ENCODE measurements around the gene DNAH17. TPM values are rescaled to one million over a fixed set of nuclear protein-coding genes. Genes with fewer than 3 reads are reported as not detected.

DNAH17 gene
- total and polyA plus RNA-seq, 7 donors, result 0.04 to 3.5 (median 0.08) TPM

DNA sequence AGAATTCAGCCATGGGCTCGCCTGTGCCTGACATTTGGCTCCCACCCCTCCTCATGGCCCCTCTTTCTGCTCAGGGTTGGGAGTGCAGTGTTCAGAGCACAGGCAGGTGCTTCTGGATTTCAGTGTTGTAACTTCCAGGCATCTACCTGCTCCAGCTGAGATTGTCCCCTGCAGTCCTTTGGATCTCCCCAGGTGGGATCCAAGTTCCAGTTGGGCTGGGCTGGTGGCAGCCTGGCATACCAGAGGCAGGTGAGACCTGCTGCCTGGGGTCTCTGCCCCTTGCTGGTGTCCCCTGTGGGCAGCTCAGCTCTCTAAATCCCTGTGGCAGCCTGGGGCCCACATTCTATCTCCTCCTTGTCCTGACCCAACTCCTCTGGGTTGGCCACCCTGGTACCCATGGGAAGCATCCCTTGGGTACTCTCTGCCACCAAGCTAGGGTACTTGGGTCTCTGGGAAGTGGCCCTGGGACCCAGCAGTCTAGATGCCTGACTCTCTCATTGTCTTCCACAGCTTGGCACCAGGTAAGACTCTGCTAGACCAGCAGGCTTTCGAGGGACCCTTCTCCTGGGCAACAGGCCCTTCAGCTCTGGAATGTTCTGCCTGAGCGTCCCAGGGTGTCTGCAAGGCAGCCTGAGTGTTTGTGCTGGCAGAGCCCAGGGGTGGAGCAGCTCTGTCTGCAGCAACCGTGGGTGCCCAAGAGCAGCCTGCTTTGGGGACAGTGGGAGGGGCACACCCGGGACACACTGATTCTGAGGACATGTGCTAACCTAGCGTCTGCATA is 42.5 kb downstream of the DNAH17 start:
- Histone ChIP-seq H3K4me3 (no peak overlapping the region), H3K9me3 (no peaks in the 10 kb centered on the region), H3K27me3 (ENCODE audit: insufficient read depth in 3 of 3, low read length in 2 of 3) (no peaks in the 10 kb centered on the region), H3K4me1 (no peaks in the 10 kb centered on the region), H3K36me3 (ENCODE audit: insufficient read depth in 1 of 2, low read depth in 1 of 2) (no peaks in the 10 kb centered on the region), H3K27ac (no peak overlapping the region)
- TF ChIP-seq, protein P1, sequence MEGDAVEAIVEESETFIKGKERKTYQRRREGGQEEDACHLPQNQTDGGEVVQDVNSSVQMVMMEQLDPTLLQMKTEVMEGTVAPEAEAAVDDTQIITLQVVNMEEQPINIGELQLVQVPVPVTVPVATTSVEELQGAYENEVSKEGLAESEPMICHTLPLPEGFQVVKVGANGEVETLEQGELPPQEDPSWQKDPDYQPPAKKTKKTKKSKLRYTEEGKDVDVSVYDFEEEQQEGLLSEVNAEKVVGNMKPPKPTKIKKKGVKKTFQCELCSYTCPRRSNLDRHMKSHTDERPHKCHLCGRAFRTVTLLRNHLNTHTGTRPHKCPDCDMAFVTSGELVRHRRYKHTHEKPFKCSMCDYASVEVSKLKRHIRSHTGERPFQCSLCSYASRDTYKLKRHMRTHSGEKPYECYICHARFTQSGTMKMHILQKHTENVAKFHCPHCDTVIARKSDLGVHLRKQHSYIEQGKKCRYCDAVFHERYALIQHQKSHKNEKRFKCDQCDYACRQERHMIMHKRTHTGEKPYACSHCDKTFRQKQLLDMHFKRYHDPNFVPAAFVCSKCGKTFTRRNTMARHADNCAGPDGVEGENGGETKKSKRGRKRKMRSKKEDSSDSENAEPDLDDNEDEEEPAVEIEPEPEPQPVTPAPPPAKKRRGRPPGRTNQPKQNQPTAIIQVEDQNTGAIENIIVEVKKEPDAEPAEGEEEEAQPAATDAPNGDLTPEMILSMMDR (IDR thresholded peaks at IDR 0.05), result no peak
- DNase-seq (no peak), ATAC-seq (no peak)
- WGBS, 3 donors, result 69 to 76% (median 69%) methylated on average over 6 of the region's 6 CpGs
- intact Hi-C loops (cut with DNase I), result no loop called here

DNA sequence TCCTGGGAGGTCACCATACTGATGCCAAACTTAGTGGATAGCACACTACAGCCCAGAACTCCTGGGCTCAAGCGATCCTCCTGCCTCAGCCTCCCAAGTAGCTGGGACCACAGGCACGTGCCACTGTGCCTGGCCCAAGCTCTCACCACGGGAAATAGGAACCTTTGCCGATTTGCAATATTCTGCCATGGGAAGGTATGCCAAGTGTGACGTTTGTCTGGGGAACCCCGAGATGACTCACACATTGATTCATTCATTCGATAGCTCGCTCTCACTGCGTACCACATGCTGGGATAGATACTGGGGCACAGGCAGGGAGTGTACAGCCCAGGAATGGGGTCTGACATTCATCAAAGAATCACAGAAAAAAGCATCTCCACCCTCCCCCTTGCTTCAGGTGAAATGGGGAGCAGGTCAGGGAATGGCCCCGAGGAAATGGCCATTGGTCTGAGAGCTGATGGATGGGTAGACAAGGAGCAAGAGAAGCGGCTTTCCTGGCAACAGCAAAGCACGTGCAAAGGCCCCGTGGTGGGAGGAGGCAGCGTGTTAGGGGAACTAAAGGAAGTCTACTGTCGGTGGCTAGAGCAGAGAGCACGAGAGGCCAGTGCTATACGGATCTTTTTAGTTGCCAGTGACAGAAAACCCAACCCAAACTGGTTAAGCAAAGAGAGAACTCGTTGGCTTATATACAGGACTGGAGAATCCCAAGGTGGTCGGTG is 44.1 kb downstream of the DNAH17 start:
- ATAC-seq, result no peak
- Histone ChIP-seq H3K9me3 (no peaks in the 10 kb centered on the region), H3K36me3 (ENCODE audit: insufficient read depth in 1 of 2, low read depth in 1 of 2) (no peaks in the 10 kb centered on the region), H3K4me3 (no peak overlapping the region), H3K27ac (no peak overlapping the region), H3K27me3 (ENCODE audit: insufficient read depth in 3 of 3, low read length in 2 of 3) (no peaks in the 10 kb centered on the region), H3K4me1 (no peaks in the 10 kb centered on the region)
- intact Hi-C loops (cut with DNase I), result no loop called here
- no peak for DNase-seq
- TF ChIP-seq, protein P1 (IDR thresholded peaks at IDR 0.05), result no peak
- 72 to 79% (median 73%) methylated on average over 19 of the region's 19 CpGs for WGBS, 3 donors

DNA sequence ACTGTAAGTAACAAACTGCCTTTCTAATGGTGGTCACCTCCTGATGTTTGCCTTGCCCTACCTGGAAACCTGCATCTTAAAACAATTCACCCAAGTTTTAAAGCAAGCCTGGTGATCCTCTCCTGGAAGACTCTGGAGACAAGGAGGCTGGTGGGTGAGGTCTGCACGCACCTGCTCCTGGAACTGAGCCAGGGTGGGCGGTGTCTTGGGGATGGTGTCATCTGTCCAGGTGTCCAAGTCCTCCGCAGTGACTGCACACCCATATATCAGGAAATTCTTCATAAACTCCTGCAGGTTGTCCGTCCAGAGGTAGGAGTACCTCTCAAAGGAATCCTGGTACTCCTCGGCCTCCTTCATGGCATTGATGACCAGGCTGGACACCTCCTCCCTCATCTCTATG is 44.9 kb downstream of the DNAH17 start:
- no peak for DNase-seq
- H3K27me3 ChIP-seq (ENCODE audit: insufficient read depth in 3 of 3, low read length in 2 of 3), result no peaks in the 10 kb centered on the region
- intact Hi-C loops (cut with DNase I), result no loop called here
- TF ChIP-seq, protein P1 (IDR thresholded peaks at IDR 0.05), result no peak
- H3K36me3 ChIP-seq (ENCODE audit: insufficient read depth in 1 of 2, low read depth in 1 of 2), result no peaks in the 10 kb centered on the region
- 63 to 92% (median 80%) methylated on average over 5 of the region's 5 CpGs for WGBS, 3 donors
- H3K4me1 ChIP-seq, result no peaks in the 10 kb centered on the region
- no peak overlapping the region for H3K4me3 ChIP-seq
- H3K27ac ChIP-seq, result no peak overlapping the region
- no peaks in the 10 kb centered on the region for H3K9me3 ChIP-seq
- no peak for ATAC-seq

DNA sequence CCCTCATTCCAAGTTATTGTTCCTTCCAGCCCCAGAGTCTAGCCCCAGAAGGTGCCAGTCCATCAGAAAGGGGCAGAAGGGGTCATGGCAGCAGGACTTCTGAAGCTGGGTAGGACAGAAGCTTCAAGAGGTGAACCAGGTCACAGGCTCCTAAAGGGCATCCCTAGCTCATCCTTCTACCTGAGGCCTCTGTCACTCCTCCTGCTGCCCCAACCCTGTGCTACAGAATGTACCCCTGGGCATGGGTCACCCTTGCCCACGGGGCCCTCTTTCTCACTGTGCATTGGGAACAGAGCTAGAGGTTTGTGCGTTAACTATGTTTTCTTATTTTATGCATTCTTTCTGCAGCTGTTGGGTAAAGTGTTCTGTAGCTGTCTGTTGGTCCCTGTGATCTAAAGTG is 46.5 kb downstream of the DNAH17 start:
- TF ChIP-seq, protein P1 (IDR thresholded peaks at IDR 0.05), result no peak
- ATAC-seq, result no peak

More for the DNA sequence above, 46.5 kb downstream of the DNAH17 start:
- Histone ChIP-seq H3K27me3 (ENCODE audit: insufficient read depth in 3 of 3, low read length in 2 of 3) (no peaks in the 10 kb centered on the region), H3K27ac (no peak overlapping the region), H3K36me3 (ENCODE audit: insufficient read depth in 1 of 2, low read depth in 1 of 2) (no peaks in the 10 kb centered on the region), H3K4me3 (no peak overlapping the region), H3K9me3 (no peaks in the 10 kb centered on the region), H3K4me1 (no peaks in the 10 kb centered on the region)
- intact Hi-C loops (cut with DNase I), result no loop called here
- WGBS, 3 donors, result 53 to 75% (median 62%) methylated on average over 2 of the region's 2 CpGs
- DNase-seq, result no peak

Measured in psoas muscle (tissue), 8 donors.